Dermis microvascular lymphatic vessel endothelial cell (primary cell): ENCODE measurements around the gene EIF3F. TPM values are rescaled to one million over a fixed set of nuclear protein-coding genes. Genes with fewer than 3 reads are reported as not detected.

Experiments used
- DNase-seq, 2 donors: peaks; one replicate each; pipeline versions ENCODE4 v3.0.0 to v3.0.0-alpha.2; 2010; ENCODE audit warnings: low read depth in 2 of 2
- total RNA-seq: library from RNA; depleted of rRNA; stranded (reverse); fragments of >200 nt; gene quantifications from 2 replicates; pipeline ENCODE4 v1.2.1, GENCODE V29; 2014

EIF3F gene
- total RNA-seq, 1 donor from 2014 or later: 167 TPM

DNA sequence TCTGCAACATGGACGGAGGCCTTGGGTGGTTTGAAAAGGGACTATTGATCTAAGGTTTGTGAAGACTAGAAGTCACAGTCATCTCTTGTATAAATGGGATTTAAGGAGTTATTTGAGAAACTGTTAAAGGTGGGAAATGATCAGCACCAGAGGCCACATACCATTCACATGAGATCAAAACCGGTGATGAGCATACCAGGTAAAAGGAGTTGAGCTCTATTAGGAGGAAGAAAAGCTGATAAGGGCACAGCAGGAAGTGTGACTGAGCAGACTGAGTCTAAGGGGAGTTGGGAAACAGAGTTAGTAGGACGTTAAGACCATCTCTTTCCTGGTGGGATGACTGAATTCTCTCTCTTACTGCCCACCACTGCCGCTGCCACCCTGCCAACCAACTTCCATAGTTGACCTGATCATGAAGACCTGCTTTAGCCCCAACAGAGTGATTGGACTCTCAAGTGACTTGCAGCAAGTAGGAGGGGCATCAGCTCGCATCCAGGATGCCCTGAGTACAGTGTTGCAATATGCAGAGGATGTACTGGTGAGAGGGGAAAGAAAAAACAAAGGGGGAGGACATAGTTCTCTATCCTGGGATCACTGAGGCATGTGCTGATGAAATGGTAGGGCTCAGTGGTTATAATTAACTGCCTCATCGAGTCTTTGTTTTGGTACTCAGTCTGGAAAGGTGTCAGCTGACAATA lies 7.6 kb downstream of the EIF3F start:
- DNase-seq: no peak

DNA sequence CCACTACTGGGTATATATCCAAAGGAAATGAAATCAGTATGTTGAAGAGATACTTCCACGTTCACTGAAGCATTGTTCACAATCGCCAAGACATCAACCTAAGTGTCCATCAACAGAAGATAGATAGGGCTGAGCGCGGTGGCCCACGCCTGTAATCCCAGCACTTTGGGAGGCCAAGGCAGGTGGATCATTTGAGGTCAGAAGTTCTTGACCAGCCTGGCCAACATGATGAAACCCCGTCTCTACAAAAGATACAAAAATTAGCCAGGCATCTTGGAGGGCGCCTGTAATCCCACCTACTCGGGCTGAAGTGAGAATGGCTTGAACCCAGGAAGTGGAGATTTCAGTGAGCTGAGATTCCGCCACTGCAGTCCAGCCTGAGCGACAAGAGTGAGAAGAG lies 12.7 kb downstream of the EIF3F start:
- DNase-seq: no peak

DNA sequence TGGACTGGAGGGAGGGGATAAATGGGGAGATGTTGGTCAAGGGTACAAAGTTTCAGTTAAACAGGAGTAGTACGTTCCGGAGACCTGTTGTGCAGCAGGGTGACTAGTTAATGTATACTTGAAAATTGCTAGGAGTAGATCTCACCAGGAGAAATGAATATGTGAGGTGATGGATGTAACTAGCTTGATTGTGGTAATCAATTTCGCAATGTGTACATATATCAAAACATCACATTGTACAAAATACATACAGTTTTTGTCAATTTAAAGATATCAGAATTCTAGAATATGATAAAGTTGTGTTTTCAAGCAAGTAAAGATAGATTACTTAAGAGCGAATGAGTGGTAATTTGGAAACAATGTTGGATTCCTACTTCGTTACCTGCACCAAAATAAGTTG lies 13.3 kb downstream of the EIF3F start:
- DNase-seq: no peak

DNA sequence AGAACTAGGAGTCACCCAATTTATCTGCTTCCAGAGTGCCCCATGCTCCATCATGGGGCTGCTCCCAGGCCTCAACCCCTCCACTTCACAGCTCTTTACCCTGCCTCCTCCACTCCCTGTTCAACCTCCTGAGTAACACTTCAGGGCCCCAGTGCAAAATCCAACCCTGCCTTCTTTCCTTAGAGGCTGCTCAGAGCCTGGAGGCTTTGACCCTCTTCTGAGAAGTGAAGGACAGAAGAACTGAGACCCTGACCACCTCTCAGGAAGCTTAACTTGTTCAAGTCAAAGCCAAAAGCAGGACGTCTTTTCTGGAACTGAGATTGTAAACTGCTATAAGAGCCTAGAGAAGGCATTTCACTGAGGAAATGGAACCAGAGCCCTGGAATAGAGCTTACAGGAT lies 15.5 kb downstream of the EIF3F start:
- DNase-seq: no peak

DNA sequence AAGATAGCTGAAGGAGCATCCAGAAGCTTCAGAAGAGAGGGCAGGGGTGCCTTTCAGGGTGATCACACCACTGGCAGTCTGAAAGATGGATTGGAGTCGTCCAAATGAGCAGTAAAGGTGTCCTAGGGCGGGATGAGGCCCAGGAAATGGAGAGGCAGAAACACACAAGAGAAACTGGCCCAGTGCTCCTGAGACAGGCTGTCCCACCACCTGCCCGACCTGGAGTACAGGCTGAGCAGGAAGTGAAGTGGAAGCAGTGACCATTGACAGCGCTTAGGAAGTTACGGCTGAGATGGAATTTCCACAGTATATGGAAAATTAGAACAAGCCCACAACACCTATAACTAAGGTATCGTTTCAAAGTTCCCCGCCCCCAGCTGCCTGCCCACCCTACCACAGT lies 16.1 kb downstream of the EIF3F start:
- DNase-seq: no peak

DNA sequence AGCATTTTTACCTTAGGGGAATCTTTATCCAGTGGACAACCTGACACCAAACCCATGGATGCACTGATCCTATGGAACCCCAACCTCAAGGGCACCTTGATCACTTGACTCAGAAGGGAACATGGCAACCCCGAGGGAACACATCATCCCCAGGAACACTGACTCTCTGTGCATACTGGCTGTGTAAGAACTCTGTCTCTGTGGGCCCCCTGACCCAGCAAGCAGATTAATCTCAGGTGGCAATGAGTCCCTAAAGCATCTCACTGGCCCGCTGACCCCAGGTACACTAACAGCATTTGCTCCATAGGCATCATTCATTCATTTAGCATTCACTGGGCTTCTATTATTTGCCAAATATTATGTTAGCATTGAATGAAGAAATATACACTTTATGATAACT lies 16.9 kb downstream of the EIF3F start:
- no peak for DNase-seq

DNA sequence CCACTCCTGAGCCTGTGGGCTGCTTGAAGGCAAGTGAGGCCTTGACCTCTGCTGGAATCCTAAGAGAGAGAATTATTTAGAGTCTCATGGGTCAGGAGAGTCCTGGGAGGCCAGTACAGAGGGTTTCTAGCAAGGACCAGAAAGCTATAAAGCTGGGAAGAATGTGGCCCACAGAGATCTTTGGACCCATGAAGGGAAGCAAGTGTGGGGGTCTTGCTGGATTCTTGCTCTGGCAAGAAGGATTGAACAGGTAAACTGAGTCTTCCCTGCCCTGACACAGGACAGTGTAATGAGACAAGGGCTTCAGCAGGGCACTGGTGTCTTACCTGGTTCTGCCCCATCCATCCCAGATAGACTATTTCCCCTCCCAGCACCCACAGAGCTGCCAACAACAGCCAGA lies 18.4 kb downstream of the EIF3F start:
- DNase-seq: no peak

DNA sequence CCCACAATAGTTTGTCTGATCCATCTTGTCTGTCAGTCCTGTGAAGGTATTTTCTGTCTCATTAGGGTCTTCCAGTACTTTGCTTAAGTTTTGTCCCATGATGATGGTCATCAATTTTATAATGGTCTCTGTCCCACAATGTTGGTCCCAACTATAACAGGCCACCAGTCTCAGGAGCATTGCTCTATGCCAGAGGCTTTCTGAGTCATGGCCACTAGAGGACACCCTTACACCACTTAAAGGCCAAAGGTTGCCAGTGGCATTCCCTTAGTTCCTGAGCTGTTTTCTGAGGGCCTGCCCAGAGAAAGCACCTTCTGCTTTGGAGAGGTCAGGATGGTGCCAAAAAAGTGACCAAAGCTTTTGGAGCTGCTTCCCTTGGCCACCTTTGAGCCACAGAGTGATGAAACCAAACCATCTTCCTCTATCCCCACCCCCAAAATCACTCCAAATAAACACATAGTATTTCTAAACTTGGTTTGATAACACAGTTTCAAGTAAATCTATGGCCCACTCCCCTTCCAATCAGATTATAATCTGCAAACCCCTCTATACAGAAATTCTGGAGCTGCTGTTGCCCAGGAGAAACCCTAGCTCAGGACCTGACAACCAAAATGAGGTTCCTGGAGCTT lies 19.3 kb downstream of the EIF3F start:
- peak; percentile 51 to 67 for DNase-seq

DNA sequence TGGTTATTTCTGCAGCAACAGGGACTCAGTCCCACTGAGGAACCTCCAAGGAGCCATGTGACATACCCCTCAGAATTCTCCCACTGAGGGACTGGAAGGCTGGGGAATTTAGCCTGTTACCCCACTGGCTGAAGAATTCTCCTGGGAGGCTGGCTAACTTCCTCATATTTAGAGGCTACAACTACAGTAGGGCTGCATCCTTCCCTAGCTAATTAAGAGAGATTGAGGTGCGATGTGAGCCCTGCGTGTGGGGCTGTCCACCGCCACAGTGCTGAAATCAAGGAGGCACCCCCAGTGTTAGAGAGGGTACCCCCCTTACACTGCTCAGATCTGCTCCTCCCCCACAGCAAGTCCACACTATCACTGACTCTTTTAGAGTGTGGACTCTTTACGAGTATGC lies 21.1 kb downstream of the EIF3F start:
- DNase-seq: no peak

DNA sequence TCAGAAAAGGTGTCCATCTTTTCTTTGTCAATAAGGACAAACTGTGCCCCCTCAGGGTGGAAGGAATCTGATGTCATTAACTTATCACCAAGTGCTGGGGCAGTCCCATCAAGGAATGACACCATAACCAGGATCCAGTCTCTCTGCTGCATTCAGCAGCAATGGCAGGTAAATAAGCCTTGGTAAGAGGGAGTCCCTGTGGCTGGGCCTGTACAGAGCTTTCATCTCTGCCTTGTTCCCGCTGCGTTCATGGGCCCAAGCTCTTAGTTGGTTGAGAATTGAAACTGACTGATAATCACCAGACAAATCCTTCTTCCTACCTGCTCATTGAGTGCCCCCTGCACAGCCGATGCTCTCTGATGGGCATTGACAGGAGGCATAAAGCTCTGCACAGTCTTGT lies 22.7 kb downstream of the EIF3F start:
- no peak for DNase-seq

DNA sequence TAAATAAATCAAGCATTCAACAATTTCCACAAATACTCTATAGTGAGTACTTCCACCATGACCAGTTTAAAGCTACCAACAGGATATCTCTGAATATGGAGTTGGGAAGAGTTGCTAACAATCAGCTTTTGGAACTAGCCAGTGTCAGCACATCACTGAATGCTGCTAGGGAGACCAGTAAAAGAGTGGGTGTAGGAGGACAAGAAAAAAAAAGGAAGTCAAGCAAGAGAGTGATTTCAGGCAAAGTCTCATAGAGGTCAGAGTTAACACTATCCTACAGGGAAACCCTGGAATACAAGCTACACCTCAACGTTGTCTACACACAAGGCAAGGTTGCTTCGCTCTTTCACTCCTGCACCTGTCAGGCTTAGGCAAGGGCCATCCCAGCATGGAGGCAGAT lies 24.2 kb downstream of the EIF3F start:
- no peak for DNase-seq

DNA sequence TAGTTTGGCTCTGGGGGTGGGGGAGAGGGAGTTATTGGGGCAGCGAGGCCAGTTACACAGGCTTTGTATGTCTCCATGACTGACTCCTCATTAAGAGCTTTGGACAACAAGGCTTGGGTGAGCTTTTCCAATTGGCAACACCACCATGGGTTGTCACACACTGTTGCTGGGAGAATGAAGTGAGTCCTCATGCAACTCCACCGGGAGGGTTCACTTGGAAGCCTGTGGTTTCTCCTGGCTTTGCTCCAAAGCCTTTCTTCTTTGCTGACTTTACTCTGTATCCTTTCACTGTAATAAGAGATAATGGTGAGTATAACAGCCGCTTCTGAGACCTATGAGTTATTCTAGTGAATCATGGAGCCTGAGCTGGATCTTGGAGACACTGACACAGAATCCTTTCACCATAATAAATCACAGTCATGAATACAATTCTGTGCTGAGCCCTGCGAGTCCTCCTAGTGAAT lies 24.9 kb downstream of the EIF3F start:
- no peak for DNase-seq

DNA sequence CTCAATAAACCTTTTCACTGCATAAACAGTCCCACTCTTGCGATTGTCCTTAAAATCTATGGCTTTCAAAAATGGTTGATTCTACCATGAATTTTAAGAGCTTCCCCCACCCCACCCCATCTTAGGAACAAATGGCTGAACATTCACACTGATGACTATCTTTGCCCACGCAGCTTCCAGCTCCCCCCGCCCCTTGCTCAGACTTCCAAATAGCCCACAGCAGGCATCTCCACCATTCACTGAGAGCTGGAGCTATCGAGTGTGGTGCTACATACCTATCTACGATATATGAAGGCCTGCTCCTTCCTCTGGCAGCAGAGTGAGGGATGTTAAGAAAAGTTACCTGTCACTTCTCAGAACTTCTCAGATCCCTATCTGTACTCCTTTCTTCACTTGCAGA lies 26.7 kb downstream of the EIF3F start:
- DNase-seq: no peak

DNA sequence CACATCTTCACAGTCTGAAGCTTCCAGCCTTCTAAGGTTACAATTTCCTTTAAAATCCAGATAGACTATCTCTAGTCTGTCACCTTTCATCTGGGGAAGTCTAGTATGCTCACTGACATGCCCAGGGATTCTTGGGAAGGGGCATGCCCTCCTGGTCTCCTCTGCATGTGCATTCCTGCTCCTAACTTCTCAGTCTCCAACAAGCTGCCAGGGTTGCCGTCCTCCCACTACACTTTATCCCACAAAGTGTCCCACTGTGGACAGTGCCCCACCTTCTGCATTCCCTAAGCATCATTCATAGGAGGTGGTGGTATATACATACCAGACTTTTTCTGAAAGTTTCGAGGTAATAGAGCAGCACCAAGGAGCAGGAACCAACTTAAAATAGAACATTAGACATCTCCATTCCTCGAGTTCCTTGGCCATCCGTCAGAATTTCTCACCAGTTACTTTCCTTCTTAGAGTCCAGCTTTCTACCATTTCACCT lies 28.7 kb downstream of the EIF3F start:
- DNase-seq: no peak

DNA sequence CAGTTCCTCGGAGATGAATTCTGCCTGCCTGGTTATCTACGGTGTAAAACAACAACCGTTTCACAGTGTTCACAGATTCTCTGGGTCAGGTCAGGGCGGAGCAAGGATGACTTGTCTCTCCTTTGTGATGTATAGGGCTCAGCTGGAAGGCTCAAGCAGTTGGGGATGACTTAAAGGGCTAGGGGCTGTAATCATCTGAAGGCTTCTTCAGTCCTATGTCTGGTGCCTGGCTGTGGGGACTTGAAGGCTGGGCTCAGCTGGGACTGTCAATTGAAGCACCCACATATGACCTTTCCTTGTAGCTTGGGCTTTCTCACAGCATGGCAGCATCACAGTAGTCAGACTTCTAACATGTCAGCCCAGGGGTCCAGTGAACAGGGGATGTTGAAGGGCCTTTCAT lies 29.3 kb downstream of the EIF3F start:
- DNase-seq: no peak

DNA sequence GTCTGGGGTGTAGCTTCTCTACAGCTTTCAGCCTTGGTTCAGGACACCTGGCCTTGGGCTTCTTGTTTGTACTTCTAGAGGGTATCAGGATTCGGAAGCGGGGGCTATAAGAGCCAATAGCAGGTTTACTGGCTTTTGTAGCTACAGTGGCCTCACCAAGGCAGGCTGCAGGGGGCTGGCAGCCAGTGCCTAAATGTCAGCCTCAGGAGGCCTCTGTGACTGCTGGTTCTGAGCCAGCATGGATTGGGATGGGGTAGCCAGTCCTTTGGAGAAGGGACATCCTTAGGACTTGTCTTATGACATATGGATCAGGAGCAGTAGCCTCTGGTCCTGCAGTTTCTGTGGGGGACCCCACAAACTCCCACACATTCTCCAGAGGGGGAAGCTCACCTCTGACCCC lies 29.9 kb downstream of the EIF3F start:
- DNase-seq: no peak

DNA sequence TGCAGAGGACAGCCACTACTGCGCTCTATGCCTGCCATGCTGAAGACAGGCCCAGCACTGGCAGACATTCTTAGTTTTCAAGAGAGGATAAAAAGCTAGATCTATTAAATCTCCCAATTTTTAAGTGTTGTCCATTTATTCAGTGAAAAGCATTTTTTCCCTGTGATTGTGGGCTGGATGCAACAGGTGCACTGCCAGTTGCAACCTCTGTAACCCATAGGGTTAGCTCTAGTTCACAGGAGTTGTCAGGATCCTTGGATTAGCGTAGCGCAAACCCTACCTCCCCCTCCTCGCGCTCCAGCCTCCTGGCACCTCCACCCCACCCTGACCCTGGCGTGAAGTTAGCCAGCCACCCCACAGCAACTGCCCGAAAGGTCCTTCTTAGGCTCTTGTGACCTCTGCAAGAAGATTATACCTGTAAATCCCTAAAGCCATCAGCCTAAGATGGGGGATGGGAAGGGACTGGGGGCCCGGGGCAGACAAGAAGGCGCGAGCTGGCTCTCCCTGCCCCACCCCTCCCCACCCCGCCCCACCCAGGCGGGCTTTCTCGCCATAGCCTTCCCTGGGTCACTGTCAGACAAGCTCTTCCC lies 30.9 kb downstream of the EIF3F start:
- no peak for DNase-seq

DNA sequence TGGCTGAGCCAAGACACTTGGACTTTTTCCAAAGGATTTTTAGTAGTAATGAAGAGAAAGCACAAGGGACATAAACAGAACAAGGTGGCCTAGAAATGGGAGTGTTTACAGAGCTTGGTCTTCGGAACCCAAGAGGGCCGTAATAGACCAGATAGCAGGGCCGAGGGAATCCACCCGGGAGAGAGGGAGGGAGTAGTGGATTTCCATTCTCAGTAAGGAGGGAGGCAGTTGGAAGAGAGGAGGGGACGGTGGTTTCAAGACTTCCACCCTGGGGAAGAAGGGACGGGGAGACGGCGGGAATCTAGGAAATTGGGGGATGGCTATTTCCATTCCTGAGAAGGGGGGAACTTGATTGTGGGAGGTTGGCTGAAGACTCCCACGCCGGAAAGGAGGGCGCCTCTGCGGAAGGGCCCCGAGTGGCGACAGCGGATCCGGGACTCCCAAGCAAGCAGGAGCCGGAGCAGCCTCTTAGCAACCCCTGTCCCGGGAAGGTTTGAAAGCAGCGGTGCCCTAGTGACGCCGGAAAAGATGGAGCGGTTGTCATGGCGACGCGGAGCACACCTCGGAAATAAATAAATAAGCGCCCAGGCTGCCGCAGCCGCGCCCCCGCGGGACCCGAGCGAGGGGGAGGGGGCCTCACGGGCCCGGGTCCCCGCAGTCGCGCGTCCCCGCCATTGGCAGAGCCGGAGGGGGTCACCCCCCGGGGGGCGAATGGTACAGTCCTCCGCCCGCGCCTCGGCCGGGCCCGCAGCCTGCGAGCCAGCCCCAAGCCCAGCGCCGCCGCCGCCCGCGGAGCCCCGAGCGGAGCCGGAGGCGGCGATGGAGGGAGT lies 31.6 kb downstream of the EIF3F start:
- peak; percentile 20 to 34 for DNase-seq

DNA sequence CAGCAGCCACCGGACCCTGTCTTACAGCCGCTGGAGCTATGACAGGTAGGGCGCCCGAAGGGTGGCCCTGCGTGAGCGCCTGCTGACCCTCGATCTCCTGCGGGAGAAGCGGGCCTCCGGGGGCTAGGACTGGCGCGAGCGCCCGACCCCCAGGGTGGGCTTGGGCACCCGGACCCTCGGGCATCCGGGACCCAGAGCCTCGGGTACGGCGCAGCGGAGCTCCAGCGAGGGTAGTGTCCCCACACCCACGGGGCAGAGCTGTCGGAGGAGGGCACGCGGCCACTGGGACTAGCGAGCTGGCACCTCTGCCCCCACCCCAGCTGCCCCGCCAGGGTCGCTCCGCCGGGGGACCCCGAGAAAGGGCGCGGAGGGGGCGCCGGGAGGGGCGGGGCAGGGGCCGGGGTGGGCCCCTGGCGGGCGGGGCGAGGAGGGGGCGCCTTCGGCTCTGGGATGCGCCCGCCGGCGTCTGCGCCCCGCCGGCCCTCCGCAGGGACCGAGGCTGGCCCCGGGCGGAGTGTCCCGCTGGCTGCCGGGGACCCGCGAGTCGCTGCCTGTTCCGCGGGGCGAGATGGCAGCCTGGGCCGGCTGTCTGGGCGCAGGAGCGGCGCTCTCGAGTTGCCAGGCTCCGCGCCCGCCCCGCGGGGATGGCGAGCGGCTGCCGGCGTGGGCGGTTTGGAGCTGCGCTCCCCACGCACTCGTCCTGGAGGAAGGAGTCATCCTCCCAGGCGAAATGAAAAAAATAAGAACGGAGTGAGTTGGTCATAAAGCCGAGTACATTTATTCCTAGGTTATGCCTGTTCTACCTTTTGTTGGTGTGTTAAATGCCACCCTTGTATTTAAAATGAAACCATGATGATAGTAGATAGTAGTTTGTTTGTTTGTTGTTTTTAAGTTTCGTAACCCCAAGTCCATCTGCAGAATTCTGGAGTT lies 32.4 kb downstream of the EIF3F start:
- no peak for DNase-seq

DNA sequence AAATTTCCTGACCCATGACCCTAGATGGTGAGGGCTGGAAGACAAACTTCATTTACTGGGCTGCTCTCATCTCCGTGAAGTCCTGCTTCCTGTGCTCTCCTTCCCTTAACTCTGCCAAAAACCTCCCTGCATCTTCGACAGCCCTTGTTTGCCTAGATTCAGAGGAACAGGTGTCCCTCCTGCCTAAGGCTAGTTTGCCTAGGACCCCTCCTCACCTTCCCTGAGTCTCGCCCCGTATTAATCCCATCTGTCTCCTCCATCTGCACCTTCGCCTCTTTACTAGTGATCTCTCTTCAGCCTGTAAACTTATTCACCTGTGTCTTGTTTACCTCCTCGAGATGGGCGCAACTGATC lies 33.1 kb downstream of the EIF3F start:
- DNase-seq: no peak

DNA sequence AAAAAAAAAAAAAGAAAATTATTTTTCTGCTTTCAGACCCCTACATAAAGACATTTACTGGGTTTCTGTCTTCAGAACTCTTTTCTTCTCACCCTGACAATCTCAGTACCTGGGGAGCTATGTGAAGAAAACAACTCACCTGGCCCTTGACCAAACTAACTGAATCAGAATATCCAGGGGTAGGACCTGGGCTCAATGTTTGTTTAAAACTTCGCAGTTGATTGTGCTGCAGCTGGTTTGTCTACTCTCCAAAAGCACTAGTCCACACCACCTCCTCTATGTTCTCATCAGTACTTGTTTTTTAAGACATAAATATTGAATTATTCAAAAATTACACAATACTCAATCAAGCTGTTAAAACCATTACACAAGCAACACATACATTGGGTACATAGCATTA lies 34.8 kb downstream of the EIF3F start:
- no peak for DNase-seq
